NB4 (cell line): ENCODE measurements around the gene VDR.

ENCODE experiments used
- MYC ChIP-seq: IDR thresholded peaks from 2 replicates; pipeline ENCODE4 v1.6.1; 2011; ENCODE audit warnings: low read depth, low read length
- POLR2A ChIP-seq: IDR thresholded peaks from 2 replicates; pipeline ENCODE4 v1.6.1; 2011; ENCODE audit warnings: mild to moderate bottlenecking; ENCODE audit not compliant: insufficient read length; ENCODE audit errors: extremely low read depth

DNA sequence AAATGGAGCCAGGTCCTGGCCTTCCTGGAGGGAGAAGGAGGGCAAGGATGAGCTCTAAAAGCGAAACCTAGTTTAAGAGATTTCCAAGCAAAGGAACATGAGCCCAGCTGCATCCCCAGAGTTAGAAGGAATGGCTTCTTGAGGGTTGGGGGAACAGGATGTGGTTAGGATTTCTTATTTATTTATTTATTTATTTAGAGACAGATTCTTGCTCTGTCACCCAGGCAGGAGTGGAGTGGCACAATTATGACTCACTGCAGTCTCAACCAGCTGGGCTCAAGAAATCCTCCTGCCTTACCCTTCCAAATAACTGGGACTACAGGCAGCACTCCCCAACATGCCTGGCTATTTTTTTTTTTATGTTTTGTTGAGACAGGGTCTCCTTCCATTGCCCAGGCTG, 33.3 kb upstream of the VDR start:
- TF ChIP-seq POLR2A (no peak), MYC (no peak)
